Gastrocnemius medialis (tissue), 4 donors: ENCODE measurements around the gene ALPP.

ENCODE experiments used
- CTCF ChIP-seq, 5 experiments: fragments of 450-650 bp in 3 of 5; fragments of 200-600 bp in 2 of 5; sonication (generic) in 2 of 5; IDR thresholded peaks in 4 of 5; conservative IDR thresholded peaks in 1 of 5; 1 replicate in 4 of 5; 2 replicates in 1 of 5; pipeline ENCODE4 v1.5.1; 2016 to 2019; ENCODE audit warnings: antibody characterized with exemption in 5 of 5, mild to moderate bottlenecking in 3 of 5, moderate library complexity in 3 of 5
- POLR2A ChIP-seq, 2 donors: fragments of 450-650 bp; IDR thresholded peaks; one replicate each; pipeline ENCODE4 v1.6.1; 2017; ENCODE audit warnings: antibody characterized with exemption in 2 of 2, mild to moderate bottlenecking in 2 of 2, moderate library complexity in 2 of 2

- TF ChIP-seq CTCF (IDR thresholded peaks at IDR 0.05 in 4 of 5, conservative IDR thresholded peaks at IDR 0.05 in 1 of 5) (no peak), POLR2A (IDR thresholded peaks at IDR 0.05) (no peak)
These were observed 16.2 kb upstream of the ALPP start for GRCh38 chr2:232362174-232362900.
